ENCODE measurements around the gene ABHD17B.
"Not testable (repeated sequence)": the region's sequence is repeated elsewhere in the genome, so short reads cannot be mapped to it uniquely, and the experiment has no call there.

Gene ABHD17B

GRCh38 chr9:71911908-71912335 is 929 bp upstream of the ABHD17B start:
- DNase-seq: no peak

DNA sequence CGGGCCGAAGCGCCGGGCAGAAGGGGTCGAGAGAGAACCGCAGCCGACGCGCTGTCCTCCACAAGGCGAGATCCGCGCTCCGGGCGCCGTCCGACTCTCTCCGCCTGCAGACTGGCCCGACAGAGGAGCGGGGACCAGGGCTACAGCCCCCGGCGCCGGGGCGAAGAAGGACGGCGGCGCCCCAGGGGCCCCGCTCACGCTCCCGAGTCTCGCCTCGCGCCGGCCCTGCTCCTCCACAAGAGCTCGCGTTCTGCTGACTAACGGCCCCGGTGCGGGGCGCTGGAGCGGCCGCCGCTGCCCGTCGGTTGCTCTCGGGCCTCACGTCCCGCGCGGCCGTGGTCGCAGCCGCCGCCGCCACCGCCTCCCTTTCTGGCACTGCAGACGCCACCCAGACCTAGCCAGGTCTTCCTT is 338 bp downstream of the ABHD17B start:
- DNase-seq: no peak

DNA sequence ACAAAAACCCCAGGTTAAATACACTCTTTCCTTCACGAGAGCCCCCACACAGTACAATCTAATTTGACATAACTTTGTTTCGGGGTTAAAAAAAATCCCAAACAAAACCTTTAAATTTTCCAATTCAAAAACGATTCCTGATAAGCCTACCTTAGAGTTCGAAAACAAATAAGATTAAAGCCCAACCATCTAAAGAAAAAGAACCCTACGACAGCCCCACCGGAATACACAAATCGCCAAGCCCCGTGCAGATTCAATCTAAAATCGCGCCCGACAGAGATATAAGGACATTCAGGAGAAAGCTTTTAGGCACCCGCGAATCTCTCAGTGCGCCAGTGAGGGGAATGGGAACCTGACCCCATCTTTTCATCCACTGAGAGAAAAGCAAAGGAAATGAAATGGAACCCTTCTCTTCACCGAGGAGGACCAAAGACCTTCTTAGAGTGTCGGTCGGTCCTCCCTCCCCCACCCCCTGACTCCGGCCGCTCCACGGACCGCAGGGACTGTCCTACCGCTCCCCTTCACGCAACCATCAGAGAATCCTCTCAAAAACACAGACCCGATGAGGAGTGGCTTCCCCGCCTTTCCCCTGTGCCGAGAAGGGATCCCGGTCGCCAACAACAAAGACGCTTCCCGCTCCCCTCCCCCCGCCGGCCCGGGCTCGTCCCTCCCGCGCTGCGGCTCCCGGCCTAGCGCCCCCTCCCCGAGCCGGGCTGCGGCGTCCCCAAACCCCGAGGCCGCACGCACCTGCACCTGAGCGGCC is 925 bp downstream of the ABHD17B start:
- peak; percentile 31 for DNase-seq

- DNase-seq: no peak
These were observed 2.2 kb downstream of the ABHD17B start for GRCh38 chr9:71908825-71909224.

GRCh38 chr9:71904076-71904475 is 6.9 kb downstream of the ABHD17B start:
- DNase-seq: no peak

- DNase-seq: no peak
These were observed 9.0 kb downstream of the ABHD17B start for GRCh38 chr9:71901695-71902597.

GRCh38 chr9:71898756-71899155 is 12.2 kb downstream of the ABHD17B start:
- not testable (repeated sequence) for DNase-seq

- DNase-seq: no peak
These were observed 13.4 kb downstream of the ABHD17B start for GRCh38 chr9:71897577-71897976.

DNA sequence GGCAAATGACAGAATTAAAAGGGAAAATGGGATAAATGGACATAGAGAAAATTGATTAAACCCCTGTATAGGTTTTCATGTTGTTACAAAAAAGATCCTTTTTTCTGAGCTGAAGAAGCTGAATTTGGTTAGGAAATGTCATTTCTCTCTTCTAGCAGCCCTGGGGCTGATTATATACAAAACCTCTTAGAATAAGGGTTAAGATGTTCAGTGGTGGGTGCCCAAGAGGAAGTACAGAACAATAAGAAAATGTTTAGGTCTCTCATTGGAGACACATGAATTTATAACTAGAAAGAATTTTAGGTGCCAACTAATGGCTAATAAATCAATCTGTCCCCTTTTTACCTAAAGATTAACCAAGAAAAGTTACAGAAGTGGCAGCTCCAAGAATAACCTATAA is 14.2 kb downstream of the ABHD17B start:
- no peak for DNase-seq

DNA sequence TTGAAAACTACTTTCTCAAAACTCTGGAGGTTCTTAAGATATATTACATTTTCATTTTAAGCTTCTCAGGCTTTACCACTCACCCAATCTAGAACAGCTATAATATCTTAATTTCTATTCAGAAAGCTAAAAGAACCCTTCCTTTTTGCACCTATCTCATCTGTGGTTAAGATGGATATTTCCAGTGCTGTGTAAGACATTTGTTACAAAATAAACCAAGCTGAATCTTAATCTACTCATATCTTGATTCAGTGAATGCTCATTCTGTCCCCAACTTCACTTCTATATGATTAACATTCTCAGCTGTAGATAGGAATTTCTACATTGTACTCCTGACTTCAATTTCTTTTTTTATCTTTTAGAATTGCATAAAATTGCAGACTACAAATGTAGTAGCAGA is 15.0 kb downstream of the ABHD17B start:
- DNase-seq: no peak

DNA sequence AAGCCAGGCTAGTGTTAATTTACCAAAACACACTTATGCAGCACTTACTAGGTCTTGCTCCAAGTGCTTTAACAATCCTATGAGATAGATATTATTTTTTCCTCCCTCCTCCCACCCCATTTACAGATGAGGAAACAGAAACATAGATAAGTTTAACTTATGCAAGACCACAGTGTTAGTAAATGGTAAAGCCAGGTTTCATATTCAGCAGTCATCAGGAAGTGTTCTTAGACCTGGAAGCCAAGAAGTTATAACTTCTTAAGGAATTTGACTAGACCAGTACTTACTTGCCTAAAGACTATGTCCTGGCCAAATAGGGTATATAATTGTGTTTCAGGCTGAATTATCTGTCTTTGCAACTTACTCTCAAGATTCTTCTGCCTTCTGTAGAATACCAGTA is 15.9 kb downstream of the ABHD17B start:
- DNase-seq: no peak

- DNase-seq: no peak
These were observed 19.3 kb downstream of the ABHD17B start for GRCh38 chr9:71891557-71892189.

GRCh38 chr9:71890042-71890679 is 20.8 kb downstream of the ABHD17B start:
- DNase-seq: no peak

DNA sequence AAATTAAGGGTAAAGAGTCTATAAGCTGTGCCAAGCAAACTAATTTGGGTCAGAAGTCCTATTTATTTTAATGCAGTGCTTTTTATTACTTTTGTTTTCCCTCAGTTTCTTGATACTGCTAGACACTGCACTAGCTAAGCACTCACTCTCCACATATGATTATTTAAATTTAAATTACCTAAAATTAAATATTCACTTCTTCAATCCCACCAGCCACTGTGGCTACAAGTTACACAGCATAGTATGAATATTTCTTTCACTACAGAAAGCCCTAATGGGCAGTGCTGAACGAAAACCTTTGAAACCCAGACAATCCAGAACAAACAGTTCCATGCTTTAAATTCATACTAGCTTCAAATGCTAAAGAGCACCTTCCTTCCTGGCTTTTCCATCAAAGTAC is 23.6 kb downstream of the ABHD17B start:
- DNase-seq: no peak

DNA sequence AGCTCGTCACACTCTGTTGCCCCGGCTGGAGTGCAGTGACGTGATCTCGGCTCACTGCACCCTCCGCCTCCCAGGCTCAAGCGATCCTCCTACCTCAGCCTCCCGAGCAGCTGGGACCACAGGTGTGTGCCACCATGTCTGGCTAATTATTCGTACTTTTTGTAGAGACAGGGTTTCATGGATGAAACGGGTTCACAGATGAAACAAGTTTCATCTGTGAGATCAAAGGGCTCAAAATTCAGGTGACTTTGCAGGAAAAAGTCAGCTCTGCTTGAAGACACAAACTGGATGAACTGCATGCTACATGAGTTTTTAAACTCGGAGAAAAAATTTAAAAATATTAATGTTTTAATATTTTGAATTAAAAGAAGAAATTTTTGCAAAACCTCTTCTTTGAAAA is 24.5 kb downstream of the ABHD17B start:
- DNase-seq: no peak

DNA sequence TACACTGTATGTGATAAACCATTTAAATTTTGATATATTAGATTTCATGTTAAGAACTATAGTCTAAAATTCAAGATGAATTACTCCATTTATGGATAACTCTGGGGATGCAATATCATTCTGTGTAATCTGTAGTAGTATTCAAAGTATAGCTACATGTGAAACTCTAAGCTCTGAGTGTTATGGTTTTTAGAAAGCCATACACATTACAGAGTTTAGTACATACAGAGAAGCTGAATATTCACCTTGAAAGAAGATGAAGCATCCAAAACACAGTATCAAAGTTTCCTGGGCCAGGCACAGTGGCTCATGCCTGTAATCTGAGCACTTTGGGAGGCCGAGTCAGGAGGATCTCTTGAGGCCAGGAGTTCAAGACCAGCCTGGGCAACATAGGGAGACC is 25.0 kb downstream of the ABHD17B start:
- DNase-seq: no peak

DNA sequence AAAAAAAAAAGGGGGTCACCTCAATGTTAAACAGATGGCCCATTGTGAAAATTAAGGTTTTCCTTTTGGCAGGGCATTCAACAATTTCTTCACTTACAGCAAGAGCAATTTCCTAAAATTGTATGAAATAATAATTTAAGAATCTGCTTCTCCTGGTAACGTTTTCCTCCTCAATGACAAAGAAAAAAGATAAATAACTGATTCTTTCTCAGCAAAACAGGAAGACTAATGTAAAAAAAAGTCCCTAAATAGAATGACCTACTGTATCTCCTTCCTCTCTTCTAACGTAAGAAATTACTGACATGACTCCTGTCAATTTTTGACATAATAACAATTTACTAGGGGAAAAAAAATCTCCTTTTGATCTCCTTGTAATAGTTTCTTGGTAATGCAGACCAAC is 25.5 kb downstream of the ABHD17B start:
- no peak for DNase-seq

DNA sequence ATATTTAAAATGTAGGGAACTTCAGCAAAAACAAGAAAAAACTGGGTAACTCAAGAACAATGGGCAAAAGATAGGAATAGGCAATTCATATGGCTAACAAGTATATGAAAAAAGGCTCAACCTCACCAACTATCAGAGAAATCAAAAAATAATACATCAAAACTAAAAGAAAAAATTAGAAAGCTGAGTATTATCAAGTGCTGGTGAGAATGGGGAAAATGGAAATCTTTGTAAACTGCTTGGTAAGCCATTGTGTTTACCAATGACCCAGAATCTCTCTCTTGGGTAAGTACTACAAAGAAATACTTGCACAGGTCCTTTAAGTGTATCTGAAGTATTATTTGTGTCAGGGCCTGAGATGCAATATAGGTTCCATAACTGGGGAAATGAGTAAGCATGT is 27.0 kb downstream of the ABHD17B start:
- no peak for DNase-seq

DNA sequence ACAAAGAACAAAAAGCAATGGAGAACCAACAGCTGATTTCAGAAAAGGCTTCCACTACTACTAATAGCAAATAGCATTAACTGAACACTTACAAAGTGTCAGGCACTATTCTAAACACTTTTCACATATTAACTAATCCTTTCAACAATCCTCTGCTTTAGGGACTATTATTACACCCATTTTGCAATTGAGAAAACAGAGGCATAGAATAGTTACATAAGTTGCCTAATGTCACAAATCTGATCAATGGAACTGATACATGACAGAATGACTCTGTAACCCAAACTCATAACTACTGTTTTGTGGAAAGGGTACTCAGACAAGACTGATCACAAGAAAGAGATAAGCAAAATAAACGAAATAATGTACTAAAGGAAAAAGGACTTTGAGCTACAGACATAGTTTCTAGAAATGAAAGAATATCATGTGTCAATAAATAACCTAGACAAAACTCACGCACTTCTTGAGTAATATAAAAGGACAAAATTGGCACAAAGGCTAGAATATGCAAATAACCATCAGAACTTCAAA is 31.3 kb downstream of the ABHD17B start:
- no peak for DNase-seq

DNA sequence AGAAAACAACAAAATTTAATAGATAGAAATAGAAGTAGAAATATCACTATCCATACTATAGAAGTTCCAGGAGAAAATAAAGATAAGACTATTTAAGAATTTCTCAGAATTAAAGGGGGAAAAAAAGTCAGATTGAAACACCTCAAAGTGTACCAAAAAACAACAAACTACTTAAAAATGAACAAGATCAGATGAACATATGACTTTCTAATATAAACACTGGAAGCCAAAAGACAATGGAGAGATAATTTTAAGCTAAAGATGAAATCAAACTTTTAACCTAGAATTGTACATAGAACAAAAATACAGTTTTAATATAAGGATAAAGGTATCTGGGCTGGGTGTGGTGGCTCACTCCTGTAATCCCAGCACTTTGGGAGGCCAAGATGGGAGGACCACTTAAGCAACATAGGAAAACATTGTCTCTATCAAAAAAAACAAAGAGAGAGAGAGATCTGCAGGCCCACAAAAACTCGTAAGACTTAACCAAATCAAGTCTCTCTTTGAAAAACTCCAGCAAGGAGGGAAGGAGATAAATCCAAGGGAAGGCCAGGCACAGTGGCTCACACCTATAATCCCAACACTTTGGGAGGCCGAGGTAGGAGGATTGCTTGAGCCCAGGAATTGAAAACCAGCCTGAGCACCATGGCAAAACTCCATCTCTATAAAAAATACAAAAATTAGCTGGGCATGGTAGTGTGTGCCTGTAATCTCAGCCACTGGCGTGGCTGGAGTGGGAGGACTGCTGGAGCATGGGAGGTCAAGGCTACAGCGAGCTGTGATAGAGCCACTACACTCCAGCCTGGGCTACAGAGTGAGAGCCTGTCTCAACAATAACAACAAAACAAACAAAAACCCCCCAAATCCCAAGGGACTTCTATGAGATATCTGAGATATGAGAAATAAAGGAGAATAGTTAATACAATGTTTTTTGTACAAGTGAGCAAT is 32.4 kb downstream of the ABHD17B start:
- no peak for DNase-seq

GRCh38 chr9:71876829-71877228 is 34.2 kb downstream of the ABHD17B start:
- DNase-seq: no peak

- no peak for DNase-seq
These were observed 34.9 kb downstream of the ABHD17B start for GRCh38 chr9:71876106-71876505.

Data from activated naive CD4-positive, alpha-beta T cell treated with anti-CD3 and anti-CD28 coated beads, Interleukin-2, amount 50 U/mL, for 16 hours (primary cell).